Measurements from ENCODE around the gene PPP1R14C.
"Not testable (repeated sequence)": the region's sequence is repeated elsewhere in the genome, so short reads cannot be mapped to it uniquely, and the experiment has no call there.

The PPP1R14C gene

DNA sequence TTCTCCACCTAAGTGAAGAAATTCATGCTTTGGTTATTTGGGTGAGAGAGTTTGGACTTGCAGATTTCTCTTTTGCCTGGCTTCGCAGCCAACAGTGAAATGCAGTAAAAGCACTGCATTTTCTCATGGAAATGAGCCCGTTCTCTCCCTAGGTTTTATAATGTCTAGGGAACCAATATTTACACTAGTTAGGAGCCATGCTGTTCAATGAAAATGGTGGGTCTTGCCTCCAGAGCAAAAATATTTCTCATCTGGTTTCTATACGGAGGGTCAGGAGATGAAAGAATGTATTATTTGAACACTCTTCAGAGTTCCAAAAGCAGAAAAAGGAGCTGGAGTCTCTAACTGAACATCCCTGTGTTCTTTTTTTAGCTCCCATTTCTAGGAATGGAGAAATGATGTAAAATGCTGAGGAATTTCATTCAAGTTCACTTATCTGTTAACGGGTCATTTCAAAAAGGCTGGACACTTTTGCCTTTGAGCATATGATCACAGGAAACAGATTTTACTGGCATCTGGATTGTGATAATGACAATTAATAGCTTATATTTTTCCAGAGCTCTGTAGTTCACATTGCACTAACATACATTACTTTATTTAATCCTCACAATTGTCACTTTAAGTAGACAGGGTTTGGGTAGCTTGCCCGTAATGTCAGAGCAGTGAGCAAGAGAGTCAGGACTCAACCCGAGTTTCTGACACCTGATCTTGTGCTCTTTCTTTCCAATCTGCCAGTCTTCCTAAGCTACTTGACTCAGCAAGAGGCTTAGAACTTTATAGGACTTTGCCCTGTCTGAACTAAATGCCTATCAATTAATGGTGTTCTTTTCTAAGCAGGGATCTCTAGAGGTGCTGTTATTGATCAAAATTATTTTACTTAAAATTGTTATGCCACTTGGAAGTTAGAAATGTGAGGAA, 78.0 kb downstream of the PPP1R14C start:
- no peak for DNase-seq (ENCODE audit: low spot score)

DNA sequence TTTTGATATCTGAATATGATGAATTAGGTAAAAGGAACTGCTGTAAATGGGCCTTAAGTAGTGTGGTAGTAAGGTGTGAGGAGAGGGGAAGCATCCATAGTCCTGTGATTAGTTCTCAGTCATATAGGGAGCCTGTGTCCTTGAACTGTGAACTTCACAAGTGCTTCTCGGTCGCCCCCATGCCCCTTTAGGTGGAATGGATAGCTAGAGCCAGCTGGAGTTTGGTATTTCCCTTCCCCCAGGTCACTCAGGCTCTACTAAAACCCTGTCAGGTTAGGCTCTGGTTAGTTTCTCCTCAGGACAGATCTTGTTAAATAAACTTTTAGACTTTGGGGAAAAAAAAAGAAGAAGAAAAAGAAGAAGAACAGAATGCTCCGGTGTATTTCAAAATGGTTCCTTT, 82.0 kb downstream of the PPP1R14C start:
- DNase-seq (ENCODE audit: low spot score): no peak

DNA sequence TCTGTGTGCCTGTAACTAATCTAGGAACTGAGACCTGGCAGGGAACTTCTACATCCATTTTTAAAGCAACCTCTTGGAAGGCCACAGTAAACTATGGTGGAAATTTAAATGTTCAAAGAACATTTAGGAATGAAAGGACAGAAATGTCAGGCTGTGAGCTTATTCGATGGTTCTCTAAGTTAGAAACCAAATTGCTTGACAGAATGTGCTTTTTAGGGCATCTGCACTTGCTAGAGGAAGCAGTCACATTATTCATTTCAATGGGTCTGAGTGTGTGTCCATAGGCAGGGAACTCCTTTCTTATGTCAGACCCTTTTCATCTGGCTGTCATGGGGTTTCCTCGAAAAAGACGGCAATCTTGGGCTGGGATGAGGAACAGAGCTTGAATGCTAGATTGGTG, 84.4 kb downstream of the PPP1R14C start:
- DNase-seq (ENCODE audit: low spot score): no peak

DNA sequence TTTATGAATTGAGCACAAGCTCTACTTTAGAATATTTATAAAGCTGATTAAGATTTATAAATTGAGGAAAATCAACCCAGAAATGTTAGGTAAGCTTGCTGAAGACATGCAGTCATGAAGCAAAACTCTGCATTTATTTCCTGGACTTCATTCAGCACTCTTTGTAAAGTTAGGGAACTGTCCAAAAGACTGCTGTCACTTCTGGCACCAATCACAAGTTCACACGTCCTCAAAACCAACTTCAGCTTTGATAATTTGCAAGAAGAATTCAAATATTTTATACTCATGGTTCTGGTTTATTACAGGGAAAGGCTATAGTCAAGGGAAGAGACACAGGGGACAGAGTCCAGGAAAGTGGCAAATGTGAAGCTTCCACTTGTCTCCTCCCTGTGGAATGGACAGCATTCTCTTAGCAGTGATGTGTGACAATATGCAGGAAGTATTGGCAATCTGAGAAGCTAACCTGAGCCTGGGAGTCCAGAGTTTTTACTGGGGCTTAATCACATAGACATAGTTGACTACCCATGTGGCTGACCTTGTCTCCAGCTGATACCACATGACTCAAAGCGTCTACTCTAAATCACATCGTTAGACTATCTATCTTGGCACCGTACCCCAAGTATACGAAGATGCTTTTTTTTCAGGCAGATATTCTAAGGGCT, 85.4 kb downstream of the PPP1R14C start:
- no peak for DNase-seq (ENCODE audit: low spot score)

DNA sequence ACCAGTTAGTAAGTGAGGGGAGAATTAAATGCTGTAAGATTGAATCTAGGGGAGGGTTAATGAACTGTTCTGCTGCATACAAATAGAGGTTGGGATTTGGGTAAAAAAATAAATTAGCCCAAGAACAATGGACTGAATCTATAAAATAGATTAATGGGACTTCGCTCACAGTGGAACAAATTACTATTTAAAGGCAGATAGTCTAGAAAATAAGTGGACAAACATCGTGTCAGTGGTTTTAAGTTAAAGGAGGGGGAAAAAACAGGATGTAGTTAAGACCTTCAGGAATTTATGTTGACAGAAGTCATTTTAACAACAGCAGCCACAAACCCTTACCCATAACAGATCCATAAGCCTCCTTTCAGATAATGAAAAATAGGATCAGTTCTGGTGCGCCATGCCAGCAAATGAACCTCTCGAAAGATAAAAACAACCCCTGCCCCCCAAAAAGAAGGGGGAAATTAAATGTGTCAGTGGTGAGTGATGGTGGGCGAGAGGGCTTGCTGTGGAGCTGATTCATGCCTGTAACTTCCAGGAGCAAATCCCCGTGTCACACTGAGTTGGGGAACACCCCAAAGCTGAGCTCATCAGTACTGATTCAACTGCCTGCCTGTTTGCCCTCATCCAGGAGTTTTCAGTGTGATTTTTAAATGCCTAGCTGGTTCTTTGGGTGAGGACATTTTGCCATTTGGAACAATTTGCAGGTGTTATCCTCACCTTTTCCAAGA, 86.8 kb downstream of the PPP1R14C start:
- DNase-seq (ENCODE audit: low spot score): no peak

DNA sequence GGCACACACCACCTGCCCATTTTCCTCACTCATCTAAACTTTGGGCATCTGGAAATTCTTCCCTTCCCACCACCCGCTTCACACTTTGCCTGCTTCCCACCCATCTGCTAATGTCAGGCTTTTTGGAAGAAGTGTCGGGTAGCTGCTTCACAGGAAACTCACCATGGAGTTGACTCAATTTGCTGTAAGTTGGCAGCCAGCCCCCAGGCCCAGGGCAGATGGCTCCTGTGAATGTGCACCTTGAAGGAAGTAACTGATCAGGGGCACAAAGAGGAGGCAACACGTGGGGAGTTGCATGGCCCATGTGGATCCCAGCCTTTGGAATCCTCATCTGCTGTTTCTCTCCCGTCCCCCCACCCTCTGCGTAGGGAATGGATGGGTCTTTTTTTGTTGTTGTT, 87.3 kb downstream of the PPP1R14C start:
- DNase-seq (ENCODE audit: low spot score): no peak

DNA sequence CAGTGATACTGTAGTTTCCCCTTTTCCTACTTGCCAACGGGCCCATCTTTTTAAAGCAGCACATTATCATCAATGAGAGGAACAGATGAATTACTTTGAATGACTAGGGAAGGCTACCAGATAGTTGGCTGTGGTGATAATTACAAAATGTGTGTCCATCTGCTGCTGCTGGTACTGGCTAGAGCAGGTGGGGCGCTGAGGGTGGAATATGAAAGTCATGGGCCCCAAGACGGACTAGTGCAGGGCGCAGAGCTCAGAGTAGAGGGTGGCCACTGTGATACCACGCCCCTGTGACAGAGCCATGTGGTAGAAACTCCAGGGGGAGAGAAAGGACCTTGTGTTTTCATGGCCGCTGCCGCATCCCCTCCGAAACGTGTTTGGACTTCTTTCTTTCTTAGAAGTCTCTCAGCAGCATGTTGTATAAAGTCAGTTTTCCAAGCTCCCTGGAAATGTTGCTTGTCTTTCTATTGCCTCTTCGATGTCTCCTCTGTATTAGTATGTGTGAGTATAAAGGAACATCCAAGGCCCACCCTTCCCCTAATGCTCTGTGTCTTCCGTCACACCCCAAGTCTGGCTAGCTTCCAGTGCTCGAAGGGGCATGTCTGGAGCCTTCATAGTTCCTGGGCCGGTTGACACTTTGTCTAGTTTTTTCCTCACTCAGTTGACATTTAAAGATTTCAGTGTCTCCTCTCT, 88.1 kb downstream of the PPP1R14C start:
- DNase-seq (ENCODE audit: low spot score): no peak

DNA sequence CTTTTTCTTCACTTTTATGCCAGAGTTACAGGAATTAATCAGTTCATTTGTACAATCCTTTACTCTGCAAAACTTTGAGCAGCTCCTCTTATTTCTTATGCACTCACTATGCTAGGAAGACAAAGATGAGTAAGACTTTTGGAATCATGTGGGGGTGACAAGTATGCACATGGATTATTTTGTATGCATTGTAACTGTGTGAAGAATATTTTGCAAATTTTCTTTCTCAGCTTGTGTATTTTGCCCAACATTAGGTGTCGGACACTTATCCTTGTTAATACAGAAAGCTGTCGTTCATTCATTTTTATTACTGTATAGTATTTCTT, 88.6 kb downstream of the PPP1R14C start:
- DNase-seq (ENCODE audit: low spot score): no peak

DNA sequence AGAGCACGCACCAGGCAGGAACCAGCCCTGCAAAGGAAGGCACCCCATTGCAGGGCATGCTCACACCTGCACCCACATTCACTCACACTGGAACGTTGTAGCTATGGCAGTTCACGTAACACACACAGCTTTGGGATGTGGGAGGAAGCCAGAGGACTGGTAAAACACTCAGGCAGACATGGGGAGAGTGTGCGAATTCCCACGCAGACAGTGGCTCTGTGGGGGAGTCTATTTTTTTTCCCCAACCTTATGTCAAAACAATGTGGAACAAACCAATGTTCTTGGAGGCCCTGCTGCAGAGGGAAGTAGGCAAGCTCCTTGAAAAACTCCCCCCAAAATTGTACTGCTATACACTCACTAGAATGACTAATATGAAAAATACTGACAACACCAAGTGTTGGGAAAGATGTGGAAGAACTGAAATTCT, 91.0 kb downstream of the PPP1R14C start:
- DNase-seq (ENCODE audit: low spot score): no peak

DNA sequence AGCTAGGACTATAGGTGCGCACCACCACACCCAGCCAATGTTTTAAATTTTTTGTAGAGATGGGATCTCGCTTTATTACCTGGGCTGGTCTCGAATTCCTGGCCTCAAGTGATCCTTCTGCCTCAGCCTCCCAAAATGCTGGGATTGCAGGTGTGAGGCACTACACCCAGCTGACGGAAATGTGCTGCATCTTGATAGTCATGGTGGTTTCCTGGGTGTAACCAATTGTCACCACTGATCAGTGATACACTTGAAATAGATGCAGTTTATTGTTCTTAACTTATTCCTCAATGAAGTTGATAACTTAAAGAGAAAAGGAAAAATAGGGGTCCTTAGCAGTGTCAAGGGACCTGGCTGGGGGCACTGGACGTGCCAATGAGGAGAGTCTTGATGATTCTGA, 92.4 kb downstream of the PPP1R14C start:
- DNase-seq (ENCODE audit: low spot score): no peak

DNA sequence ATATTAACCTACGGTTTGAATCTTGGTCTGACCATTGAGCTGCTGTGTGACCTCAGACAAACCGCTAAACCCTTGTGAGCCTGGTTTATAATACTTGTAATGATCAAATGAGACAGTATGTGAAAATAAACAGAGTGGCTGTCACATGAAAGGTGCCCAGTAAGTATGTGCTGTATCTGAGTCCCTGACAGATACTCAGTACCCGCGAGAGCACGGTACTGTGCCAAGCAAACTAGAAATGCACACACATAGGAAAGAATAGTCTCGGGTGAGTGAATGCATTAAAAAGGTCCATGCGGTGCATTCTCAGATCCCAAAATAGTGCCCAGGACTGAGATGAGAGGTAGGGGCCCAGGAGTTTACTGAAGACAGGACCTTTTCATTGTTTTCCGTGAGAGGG, 93.3 kb downstream of the PPP1R14C start:
- no peak for DNase-seq (ENCODE audit: low spot score)

DNA sequence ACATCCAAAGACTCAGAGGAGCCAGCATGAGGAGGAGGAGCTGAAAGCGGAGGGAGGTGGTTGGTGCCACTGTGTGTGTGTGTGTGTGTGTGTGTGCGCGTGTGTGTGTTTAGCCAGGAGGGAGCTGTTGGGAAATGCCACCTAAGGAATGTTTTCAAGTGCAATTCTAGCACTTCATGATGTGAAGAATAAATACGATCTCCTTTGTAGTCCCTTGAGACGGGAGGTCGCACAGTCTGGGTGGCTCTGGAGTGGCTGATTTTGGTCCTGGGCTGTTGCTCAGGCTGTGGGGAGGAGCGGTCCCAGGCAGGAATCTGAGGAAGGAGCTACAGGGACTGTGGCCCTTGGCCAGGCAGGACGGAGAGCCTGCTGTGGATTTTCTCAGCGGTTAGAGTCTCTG, 93.7 kb downstream of the PPP1R14C start:
- DNase-seq (ENCODE audit: low spot score): no peak

DNA sequence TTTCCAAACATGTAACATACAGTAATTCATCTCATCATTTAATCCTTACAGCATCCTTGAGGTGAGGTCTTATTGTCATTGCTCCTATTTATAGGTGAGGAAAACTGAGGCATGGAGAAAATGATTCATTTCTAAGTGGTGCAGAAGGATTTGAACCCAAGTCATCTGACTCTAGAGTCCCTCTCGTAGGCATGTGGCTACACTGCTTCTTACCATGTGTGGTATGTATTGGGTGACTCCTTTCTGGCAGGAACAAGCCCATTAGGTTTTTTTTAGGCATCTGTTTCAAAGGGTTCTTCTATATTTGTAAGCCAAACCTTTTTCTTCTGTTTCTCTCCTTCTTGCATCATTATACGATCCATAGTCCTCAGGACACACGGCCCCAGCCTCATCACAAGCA, 94.8 kb downstream of the PPP1R14C start:
- no peak for DNase-seq (ENCODE audit: low spot score)

DNA sequence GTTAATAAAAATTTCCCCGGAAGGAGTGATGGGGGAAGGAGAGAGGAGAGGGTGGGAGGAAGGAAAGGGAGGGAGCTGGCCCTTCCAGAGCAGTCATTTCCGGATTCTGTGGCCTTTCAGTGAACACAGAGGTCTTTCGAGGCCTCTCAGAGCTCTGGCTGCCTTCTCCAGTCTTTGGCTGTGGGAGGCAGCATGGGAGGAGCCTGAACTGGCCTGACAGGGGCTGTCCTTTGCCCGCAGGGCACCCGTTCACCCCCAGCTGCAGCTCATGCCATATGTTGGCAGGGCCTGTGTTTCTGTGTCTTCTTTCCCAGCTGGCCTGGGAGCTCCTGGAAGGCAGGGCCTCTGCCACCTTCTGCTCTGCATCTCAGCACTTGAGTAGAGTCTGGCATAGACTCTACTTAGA, 95.5 kb downstream of the PPP1R14C start:
- DNase-seq (ENCODE audit: low spot score): no peak

DNA sequence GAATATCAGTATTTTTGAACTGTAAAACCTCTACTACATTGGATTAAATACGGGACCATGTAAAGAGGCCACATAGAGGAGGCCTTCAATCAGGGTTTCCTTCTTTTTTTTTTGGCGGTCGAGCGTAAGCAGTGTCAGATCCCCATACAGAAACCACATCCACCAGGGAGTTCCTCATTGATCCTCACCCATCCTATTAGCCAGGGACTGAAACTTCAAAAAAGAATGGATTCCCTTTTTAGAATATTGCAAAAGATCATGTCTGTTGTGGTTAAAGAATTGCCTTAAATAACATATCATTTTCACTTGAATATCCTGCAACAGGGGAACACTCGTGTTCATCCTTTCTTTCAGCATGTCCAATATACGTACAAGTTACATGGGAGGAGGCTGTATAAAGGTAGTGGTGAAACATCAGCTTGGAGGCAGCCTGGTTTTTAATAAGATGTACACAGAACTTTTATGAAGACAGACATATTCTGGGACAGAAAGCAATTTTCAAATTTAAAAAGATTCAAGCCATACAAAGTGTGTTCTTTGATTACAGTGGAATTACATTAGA, 96.1 kb downstream of the PPP1R14C start:
- no peak for DNase-seq (ENCODE audit: low spot score)

DNA sequence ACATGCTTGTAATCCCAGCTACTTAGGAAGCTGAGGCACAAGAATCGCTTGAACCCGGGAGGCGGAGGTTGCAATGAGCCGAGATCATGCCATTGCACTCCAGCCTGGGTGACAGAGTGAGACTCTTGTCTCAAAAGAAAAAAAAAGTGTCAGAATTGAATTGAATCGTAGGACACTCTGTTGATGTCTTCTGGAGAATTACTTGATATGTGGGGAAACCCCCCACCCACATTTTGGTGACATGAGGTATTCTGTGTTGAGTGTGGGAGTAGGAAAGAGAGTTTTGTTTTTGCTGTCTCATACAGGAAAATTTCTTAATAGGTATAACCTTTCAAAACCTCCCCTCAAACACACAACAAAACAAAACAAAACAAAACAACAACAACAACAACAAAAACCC, 98.9 kb downstream of the PPP1R14C start:
- not testable (repeated sequence) for DNase-seq (ENCODE audit: low spot score)

DNA sequence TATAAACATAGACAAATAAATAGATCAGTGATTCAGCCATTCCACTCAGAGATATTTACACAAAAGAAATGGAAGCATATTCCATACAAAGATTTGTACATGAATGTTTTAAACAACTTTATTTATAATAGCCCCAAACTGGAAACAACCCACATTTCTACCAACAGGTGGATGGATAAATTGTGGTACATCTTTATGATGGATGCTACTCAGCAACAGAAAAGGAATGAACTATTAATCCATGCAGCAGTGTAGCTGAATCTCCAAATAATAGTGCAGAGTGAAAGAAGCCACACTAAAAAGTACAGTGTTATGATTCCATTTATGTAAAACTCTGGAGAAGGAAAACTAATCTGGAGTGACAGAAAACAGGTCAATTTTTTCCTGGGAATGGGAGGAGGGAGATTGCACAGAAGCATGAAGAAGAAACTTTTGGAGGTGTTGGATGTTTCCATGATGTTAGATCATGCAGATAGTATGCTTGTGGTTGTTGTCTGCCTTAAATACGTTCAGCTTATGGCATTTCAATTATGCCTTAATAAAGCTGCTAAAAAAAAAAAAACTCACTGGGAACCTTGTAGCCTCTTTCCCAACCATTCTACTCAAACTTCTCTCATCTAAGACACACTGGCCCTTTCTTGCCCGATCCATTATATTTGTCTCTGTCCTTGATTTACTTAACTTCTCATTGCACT, 100.9 kb downstream of the PPP1R14C start:
- no peak for DNase-seq (ENCODE audit: low spot score)

DNA sequence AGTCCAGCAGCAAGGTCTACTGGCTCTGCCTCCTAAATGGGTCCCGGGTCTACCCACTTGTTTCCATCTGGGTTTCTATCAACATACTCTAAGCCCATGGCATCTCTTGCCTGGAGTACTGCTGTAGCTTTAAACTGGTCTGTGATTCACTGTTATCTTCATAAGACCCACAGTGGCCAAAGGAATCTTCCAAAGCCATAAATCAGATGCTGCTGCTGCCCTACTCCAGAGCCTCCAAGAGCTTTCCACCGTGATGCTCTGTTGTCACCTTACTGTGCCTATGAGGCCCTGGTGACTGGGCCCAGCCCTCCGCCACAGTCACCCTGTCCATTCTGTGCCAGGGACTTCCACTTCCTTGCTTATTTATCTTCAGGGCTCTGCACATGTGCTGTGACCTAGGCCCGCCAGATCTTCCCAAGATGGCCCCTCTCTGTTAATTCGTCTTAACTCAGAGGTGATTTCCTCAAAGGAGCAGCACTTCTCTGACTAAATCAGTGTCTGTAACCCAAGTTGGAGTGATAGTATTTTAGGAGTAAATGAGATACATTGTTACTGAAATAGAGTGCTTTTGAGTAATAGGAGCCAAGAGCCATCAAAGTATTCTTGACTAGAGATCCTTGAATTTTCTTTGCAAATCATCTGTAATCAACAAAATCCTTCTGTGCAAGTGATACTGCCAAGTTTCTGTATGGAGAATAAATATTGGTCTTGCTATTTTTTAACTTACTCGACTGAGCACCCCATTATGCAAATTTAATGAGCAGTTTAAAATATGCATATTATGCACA, 102.5 kb downstream of the PPP1R14C start:
- no peak for DNase-seq (ENCODE audit: low spot score)

DNA sequence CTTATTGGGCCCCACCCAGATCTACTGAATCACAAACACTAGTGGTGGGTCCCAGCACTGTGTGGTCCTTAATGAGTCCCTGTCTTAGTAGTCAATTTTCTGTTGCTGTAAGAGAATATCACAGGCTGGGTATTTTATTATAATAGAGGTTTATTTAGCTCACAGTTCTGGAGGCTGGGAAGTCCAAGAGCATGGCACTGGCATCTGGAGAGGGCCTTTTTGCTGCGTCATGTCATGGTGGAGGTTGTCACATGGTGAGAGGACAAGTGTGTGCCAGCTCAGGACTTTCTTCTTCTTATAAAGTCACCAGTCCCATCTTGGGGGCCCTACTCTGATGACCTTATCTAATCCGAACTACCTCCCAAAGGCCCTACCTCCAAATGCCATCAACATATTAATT, 105.0 kb downstream of the PPP1R14C start:
- no peak for DNase-seq (ENCODE audit: low spot score)

DNA sequence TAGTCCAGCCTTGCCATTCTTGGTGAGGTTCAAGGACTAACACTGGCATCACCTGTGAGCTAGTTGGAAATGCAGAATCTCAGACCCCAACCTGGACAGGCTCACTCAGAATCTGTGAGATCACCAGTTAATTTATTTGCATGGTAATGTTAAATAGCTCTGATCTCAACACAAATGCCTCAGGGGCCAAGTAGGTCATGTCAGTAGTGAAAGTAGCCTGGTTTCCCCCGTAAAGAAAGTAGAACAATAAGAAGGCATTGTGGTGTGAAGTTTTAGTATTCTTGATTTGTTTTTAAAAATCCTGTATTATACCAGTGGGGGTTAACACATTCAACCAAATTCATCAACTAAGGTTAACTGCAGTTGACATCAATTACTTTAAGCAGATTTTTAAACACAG, 105.5 kb downstream of the PPP1R14C start:
- no peak for DNase-seq (ENCODE audit: low spot score)

DNA sequence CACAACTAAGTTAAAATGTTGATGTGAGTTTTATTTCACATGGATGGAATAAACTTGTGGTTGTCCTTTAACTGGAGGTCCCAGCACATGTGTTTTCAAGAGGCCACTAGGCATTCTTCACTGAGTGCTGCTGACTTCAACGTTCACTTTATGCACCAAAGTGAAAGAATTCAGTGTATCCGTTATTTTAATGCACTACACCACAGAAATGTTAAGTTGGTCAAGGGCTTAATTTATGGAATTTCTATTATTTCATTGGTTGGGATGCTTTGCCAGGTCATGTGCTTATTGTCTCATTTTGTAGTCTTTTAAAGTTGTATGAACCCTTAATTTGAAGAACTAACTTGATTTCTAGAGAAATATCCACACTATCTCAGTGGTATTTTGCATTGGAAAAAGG, 106.4 kb downstream of the PPP1R14C start:
- no peak for DNase-seq (ENCODE audit: low spot score)

All from hepatic stellate cell (primary cell).